HG02623 (cell line): ENCODE results near the gene FKBP10.
"Not testable (repeated sequence)": the region's sequence is repeated elsewhere in the genome, so short reads cannot be mapped to it uniquely, and the experiment has no call there.

Source experiments
- ATAC-seq: cut with Tn5 transposase; IDR thresholded peaks from one replicate; pipeline ENCODE4 v1.9.1; 2021; ENCODE audit warnings: moderate library complexity; ENCODE audit not compliant: unreplicated experiment

FKBP10 gene

GRCh38 chr17:41806685-41807445 is 5.9 kb upstream of the FKBP10 start:
- no peak for ATAC-seq

GRCh38 chr17:41810659-41811548 is 1.9 kb upstream of the FKBP10 start:
- ATAC-seq, result no peak

GRCh38 chr17:41811549-41812380 is 1.0 kb upstream of the FKBP10 start, which contains the start of gene P3H4:
Gene P3H4, minus strand, starts transcription at chr17:41811949. Its CDS starts 34 bp downstream, at chr17:41811915.
- ATAC-seq, result peak; percentile 52

GRCh38 chr17:41813152-41813680 is 412 bp downstream of the FKBP10 start:
- no peak for ATAC-seq

GRCh38 chr17:41813699-41814124 is 908 bp downstream of the FKBP10 start:
- no peak for ATAC-seq

- no peak for ATAC-seq
These were observed 1.4 kb downstream of the FKBP10 start for GRCh38 chr17:41814195-41814594.

GRCh38 chr17:41816637-41817320 is 4.0 kb downstream of the FKBP10 start:
- no peak for ATAC-seq

GRCh38 chr17:41818024-41818423 is 5.2 kb downstream of the FKBP10 start:
- no peak for ATAC-seq

- ATAC-seq, result no peak
These were observed 9.0 kb downstream of the FKBP10 start for GRCh38 chr17:41821776-41822175.

- no peak for ATAC-seq
These were observed 9.7 kb downstream of the FKBP10 start for GRCh38 chr17:41822216-41823140.

GRCh38 chr17:41823141-41823524 is 10.3 kb downstream of the FKBP10 start:
- ATAC-seq, result no peak

- no peak for ATAC-seq
These were observed 10.8 kb downstream of the FKBP10 start for GRCh38 chr17:41823580-41823979.

GRCh38 chr17:41824086-41824485 is 11.3 kb downstream of the FKBP10 start:
- no peak for ATAC-seq

GRCh38 chr17:41825175-41825845 is 12.5 kb downstream of the FKBP10 start:
- no peak for ATAC-seq

GRCh38 chr17:41829961-41830360 is 17.2 kb downstream of the FKBP10 start:
- not testable (repeated sequence) for ATAC-seq

- no peak for ATAC-seq
These were observed 22.5 kb downstream of the FKBP10 start for GRCh38 chr17:41835214-41835799.

- ATAC-seq, result no peak
These were observed 23.2 kb downstream of the FKBP10 start, which contains the start of gene NT5C3B for GRCh38 chr17:41835800-41836549. Gene NT5C3B, minus strand, starts transcription at chr17:41836232. Its CDS starts 39 bp downstream, at chr17:41836193.
